GM12874 (cell line): ENCODE results near the gene PI3.

Experiments
- CTCF ChIP-seq: IDR thresholded peaks from 2 replicates; pipeline ENCODE4 v1.5.1; 2011; ENCODE audit warnings: low read depth, mild to moderate bottlenecking, control low read depth, low read length, moderate library complexity; ENCODE audit not compliant: insufficient read depth

Gene PI3

GRCh38 chr20:45153147-45153546 lies 21.6 kb upstream of the PI3 start:
- no peak for TF ChIP-seq CTCF

- TF ChIP-seq CTCF, result no peak
Measured at GRCh38 chr20:45153752-45154151, 20.9 kb upstream of the PI3 start.

- TF ChIP-seq CTCF, result no peak
Measured at GRCh38 chr20:45154183-45154582, 20.5 kb upstream of the PI3 start.

- no peak for TF ChIP-seq CTCF
Measured at GRCh38 chr20:45156713-45157112, 18.0 kb upstream of the PI3 start.

GRCh38 chr20:45157962-45158361 lies 16.7 kb upstream of the PI3 start:
- no peak for TF ChIP-seq CTCF

GRCh38 chr20:45163083-45163803 lies 11.5 kb upstream of the PI3 start:
- no peak for TF ChIP-seq CTCF

GRCh38 chr20:45164906-45165305 lies 9.8 kb upstream of the PI3 start:
- no peak for TF ChIP-seq CTCF

GRCh38 chr20:45173522-45173921 lies 1.2 kb upstream of the PI3 start:
- no peak for TF ChIP-seq CTCF
